Spleen (tissue), 7 donors: ENCODE measurements around the gene TMEM270.

Source experiments
- POLR2A ChIP-seq, 3 donors: fragments of 450-650 bp; IDR thresholded peaks; one replicate each; pipeline ENCODE4 v1.5.1; 2017; ENCODE audit warnings: antibody characterized with exemption in 3 of 3, mild to moderate bottlenecking in 1 of 3
- POLR2AphosphoS5 ChIP-seq, 3 donors: sonication (generic); formaldehyde crosslinking; IDR thresholded peaks; one replicate each; pipeline ENCODE4 v1.5.1; 2017; ENCODE audit warnings: antibody characterized with exemption in 3 of 3
- TF ChIP-seq, protein P1 (sequence below), 11 experiments: fragments of 200-600 bp in 7 of 11; fragments of 450-650 bp in 4 of 11; sonication (generic) in 4 of 11; IDR thresholded peaks in 8 of 11; conservative IDR thresholded peaks in 3 of 11; 1 replicate in 7 of 11; 2 replicates in 4 of 11; pipeline versions ENCODE4 v1.4.0 to v1.8.0; 2016 to 2021; ENCODE audit warnings: antibody characterized with exemption in 11 of 11, inconsistent platforms in 4 of 11, mild to moderate bottlenecking in 1 of 11
- donor health status: DM: no; HTN: no; CAD: no; lungs with moderate emphysema.
- donor health status: DM: no; HTN: no; CAD: no.
- donor health status: DM: no; HTN: no; CAD: no.

DNA sequence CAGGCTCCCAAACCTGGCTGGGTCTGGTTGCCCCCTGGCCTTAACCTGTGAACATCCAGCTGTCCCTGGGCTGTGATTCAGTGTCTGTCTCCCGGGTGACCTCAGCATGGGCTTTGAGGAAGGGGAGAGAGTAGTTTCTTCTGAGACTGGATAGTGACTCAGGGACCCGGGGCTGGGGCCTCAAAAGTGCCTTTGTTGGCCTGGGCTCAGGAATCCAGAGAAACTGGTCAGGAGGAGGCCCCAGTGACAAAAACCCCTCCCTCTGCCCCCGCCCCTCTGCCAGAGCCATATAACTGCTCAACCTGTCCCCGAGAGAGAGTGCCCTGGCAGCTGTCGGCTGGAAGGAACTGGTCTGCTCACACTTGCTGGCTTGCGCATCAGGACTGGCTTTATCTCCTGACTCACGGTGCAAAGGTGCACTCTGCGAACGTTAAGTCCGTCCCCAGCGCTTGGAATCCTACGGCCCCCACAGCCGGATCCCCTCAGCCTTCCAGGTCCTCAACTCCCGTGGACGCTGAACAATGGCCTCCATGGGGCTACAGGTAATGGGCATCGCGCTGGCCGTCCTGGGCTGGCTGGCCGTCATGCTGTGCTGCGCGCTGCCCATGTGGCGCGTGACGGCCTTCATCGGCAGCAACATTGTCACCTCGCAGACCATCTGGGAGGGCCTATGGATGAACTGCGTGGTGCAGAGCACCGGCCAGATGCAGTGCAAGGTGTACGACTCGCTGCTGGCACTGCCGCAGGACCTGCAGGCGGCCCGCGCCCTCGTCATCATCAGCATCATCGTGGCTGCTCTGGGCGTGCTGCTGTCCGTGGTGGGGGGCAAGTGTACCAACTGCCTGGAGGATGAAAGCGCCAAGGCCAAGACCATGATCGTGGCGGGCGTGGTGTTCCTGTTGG is 30.0 kb upstream of the TMEM270 start, which contains the start of gene CLDN4:
- no peak for TF ChIP-seq POLR2A (IDR thresholded peaks at IDR 0.05)
- TF ChIP-seq, protein P1, sequence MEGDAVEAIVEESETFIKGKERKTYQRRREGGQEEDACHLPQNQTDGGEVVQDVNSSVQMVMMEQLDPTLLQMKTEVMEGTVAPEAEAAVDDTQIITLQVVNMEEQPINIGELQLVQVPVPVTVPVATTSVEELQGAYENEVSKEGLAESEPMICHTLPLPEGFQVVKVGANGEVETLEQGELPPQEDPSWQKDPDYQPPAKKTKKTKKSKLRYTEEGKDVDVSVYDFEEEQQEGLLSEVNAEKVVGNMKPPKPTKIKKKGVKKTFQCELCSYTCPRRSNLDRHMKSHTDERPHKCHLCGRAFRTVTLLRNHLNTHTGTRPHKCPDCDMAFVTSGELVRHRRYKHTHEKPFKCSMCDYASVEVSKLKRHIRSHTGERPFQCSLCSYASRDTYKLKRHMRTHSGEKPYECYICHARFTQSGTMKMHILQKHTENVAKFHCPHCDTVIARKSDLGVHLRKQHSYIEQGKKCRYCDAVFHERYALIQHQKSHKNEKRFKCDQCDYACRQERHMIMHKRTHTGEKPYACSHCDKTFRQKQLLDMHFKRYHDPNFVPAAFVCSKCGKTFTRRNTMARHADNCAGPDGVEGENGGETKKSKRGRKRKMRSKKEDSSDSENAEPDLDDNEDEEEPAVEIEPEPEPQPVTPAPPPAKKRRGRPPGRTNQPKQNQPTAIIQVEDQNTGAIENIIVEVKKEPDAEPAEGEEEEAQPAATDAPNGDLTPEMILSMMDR (IDR thresholded peaks at IDR 0.05 in 8 of 11, conservative IDR thresholded peaks at IDR 0.05 in 3 of 11) = no peak
- TF ChIP-seq POLR2AphosphoS5 (IDR thresholded peaks at IDR 0.05) = no peak
